ENCODE measurements around the gene VSTM1.

The VSTM1 gene

GRCh38 chr19:54029301-54029700, 34.4 kb downstream of the VSTM1 start:
- no peak for TF ChIP-seq CTCF (IDR thresholded peaks at IDR 0.05; ENCODE audit: low read depth, low read length)
- DNase-seq (ENCODE audit: low read depth, low spot score), result no peak
- no peak overlapping the region for H3K4me3 ChIP-seq (ENCODE audit: low read depth, low read length)
- in situ Hi-C loops (cut with HindIII; ENCODE audit: low sequenced_read_pairs), result no loop called here

- no peak overlapping the region for H3K4me3 ChIP-seq (ENCODE audit: low read depth, low read length)
- no peak for TF ChIP-seq CTCF (IDR thresholded peaks at IDR 0.05; ENCODE audit: low read depth, low read length)
- in situ Hi-C loops (cut with HindIII; ENCODE audit: low sequenced_read_pairs), result no loop called here
- no peak for DNase-seq (ENCODE audit: low read depth, low spot score)
Measured at GRCh38 chr19:54026656-54027055, 37.0 kb downstream of the VSTM1 start.

GRCh38 chr19:54024660-54025059, 39.0 kb downstream of the VSTM1 start:
- in situ Hi-C loops (cut with HindIII; ENCODE audit: low sequenced_read_pairs), result no loop called here
- no peak overlapping the region for H3K4me3 ChIP-seq (ENCODE audit: low read depth, low read length)
- DNase-seq (ENCODE audit: low read depth, low spot score), result no peak
- no peak for TF ChIP-seq CTCF (IDR thresholded peaks at IDR 0.05; ENCODE audit: low read depth, low read length)

DNA sequence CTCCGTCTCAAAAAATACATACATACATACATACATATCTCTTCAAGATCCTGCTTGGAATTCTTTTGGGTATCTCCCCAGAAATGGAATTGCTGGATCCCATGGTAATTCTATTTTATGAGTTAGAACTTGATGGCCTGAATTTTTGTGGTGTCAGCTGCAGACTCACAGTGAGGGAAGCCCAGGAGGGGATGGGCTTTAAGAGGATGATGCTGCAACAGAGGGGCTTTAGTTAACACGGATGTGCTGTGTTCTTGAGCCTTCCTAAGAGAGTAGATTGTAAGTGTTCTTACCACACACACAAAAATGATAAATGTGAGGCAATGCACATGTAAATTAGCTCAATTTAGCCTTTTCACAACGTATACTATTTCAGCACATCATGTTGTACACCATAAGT, 40.5 kb downstream of the VSTM1 start:
- no peak for DNase-seq (ENCODE audit: low read depth, low spot score)
- no peak overlapping the region for H3K4me3 ChIP-seq (ENCODE audit: low read depth, low read length)

GRCh38 chr19:54021932-54022331, 41.8 kb downstream of the VSTM1 start:
- no peak overlapping the region for H3K4me3 ChIP-seq (ENCODE audit: low read depth, low read length)
- in situ Hi-C loops (cut with HindIII; ENCODE audit: low sequenced_read_pairs), result no loop called here
- TF ChIP-seq CTCF (IDR thresholded peaks at IDR 0.05; ENCODE audit: low read depth, low read length), result no peak
- DNase-seq (ENCODE audit: low read depth, low spot score), result no peak

More for the DNA sequence above, 40.5 kb downstream of the VSTM1 start:
- in situ Hi-C loops (cut with HindIII; ENCODE audit: low sequenced_read_pairs), result no loop called here
- TF ChIP-seq CTCF (IDR thresholded peaks at IDR 0.05; ENCODE audit: low read depth, low read length), result no peak

- TF ChIP-seq CTCF (IDR thresholded peaks at IDR 0.05; ENCODE audit: low read depth, low read length), result no peak
- in situ Hi-C loops (cut with HindIII; ENCODE audit: low sequenced_read_pairs), result no loop called here
Measured at GRCh38 chr19:54021363-54021762, 42.3 kb downstream of the VSTM1 start.

DNA sequence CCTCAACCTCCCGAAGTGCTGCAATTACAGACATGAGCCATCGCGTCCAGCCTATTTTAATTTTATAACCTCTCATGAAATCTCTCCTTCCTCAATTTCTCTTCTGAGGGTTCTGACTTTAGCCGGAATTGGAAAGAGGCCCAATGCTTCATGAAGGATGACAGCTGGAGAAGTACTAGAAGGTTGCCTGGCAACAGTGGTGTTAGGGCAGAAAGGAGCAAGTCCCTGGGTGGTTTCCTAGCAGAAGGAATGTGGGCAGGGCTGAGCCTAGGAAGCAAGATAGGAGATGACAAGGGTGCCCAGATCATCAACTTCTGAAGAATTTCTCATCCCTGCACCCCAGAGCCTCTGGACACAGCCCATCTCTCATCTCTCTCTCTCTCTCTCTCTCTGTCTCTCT, 46.4 kb downstream of the VSTM1 start:
- no peak for TF ChIP-seq CTCF (IDR thresholded peaks at IDR 0.05; ENCODE audit: low read depth, low read length)
- no peak overlapping the region for H3K4me3 ChIP-seq (ENCODE audit: low read depth, low read length)
- no peak for DNase-seq (ENCODE audit: low read depth, low spot score)
- in situ Hi-C loops (cut with HindIII; ENCODE audit: low sequenced_read_pairs), result no loop called here

More at GRCh38 chr19:54021363-54021762, 42.3 kb downstream of the VSTM1 start:
- no peak for DNase-seq (ENCODE audit: low read depth, low spot score)
- H3K4me3 ChIP-seq (ENCODE audit: low read depth, low read length), result no peak overlapping the region

Measured in astrocyte of the spinal cord (primary cell).